Measurements from ENCODE around the gene SPRR4. TPM values are rescaled to one million over a fixed set of nuclear protein-coding genes. Genes with fewer than 3 reads are reported as not detected.

SPRR4 gene
- total and polyA plus RNA-seq, 10 of the 15 experiments (the other 5 are each of a cell fraction or from before 2014, with no cell fraction given) = not detected

GRCh38 chr1:152941037-152941711 lies 29.3 kb upstream of the SPRR4 start:
- no peaks in the 10 kb centered on the region for H3K4me1 ChIP-seq (ENCODE audit: control insufficient read depth, insufficient read depth, low read length)
- H3K9me3 ChIP-seq (replicated peaks; ENCODE audit: control insufficient read depth, insufficient read depth, low read length) = no peaks in the 10 kb centered on the region
- intact Hi-C loops (cut with micrococcal nuclease; ENCODE audit: unreplicated experiment) = no loop called here
- WGBS (ENCODE audit: insufficient coverage, insufficient replicate concordance, low lambda C conversion rate, missing lambda C conversion rate) = 19% methylated on average over 8 of the region's 8 CpGs
- H3K79me2 ChIP-seq (ENCODE audit: control insufficient read depth, insufficient read depth, low read length) = no peaks in the 10 kb centered on the region
- no peaks in the 10 kb centered on the region for H3K36me3 ChIP-seq (ENCODE audit: control insufficient read depth in 2 of 2, insufficient read depth in 2 of 2, low read length in 1 of 2)
- no peak overlapping the region for H3K4me2 ChIP-seq (ENCODE audit: control insufficient read depth, insufficient read depth)
- no peak overlapping the region for H3K4me3 ChIP-seq
- POLR2A ChIA-PET = no interaction called here
- SMC1A ChIA-PET (ENCODE audit: uncharacterized antibody, unreplicated experiment) = no interaction called here
- DNase-seq (ENCODE audit: low read depth, low spot score) = no peak
- H3K27ac ChIP-seq (ENCODE audit: control insufficient read depth, insufficient read depth) = no peak overlapping the region
- FAIRE-seq = no peak
- RAD21 ChIA-PET (ENCODE audit: unreplicated experiment) = no interaction called here
- CTCF ChIA-PET = no interaction called here
- TF ChIP-seq WRNIP1 (IDR thresholded peaks at IDR 0.05; ENCODE audit: borderline replicate concordance, low read depth, low read length) (no peak), HDAC6 (IDR thresholded peaks at IDR 0.05; ENCODE audit: unreplicated experiment) (no peak), PML (IDR thresholded peaks at IDR 0.05; ENCODE audit: low read length) (no peak), CTCF (IDR thresholded peaks at IDR 0.05 in 2 of 3, conservative IDR thresholded peaks at IDR 0.05 in 1 of 3; ENCODE audit: control insufficient read depth in 2 of 3, extremely low read depth in 1 of 3, insufficient read depth in 1 of 3, low read depth in 3 of 3, low read length in 3 of 3) (0 out of 6 replicates have a peak, but pooled peaks of 1 of the 3 experiments have one; percentile 4)
- ATAC-seq = no peak
- no peak overlapping the region for H2AFZ ChIP-seq (ENCODE audit: control insufficient read depth, low read depth, low read length)
- H3K27me3 ChIP-seq (replicated peaks in 1 of 2; ENCODE audit: control insufficient read depth in 2 of 2, insufficient read depth in 2 of 2, low read length in 1 of 2) = no peaks in the 10 kb centered on the region
- no peak overlapping the region for H3K9ac ChIP-seq (ENCODE audit: control insufficient read depth, insufficient read depth, low read length)
- no peaks in the 10 kb centered on the region for H4K20me1 ChIP-seq (ENCODE audit: control insufficient read depth, insufficient read depth)
- in situ Hi-C loops (cut with MboI) = no loop called here
- BruUV-seq (replicated peaks) = no TSS peak

GRCh38 chr1:152942161-152942560 lies 28.3 kb upstream of the SPRR4 start:
- no TSS peak for BruUV-seq (replicated peaks)
- POLR2A ChIA-PET = no interaction called here
- no peak overlapping the region for H3K9ac ChIP-seq (ENCODE audit: control insufficient read depth, insufficient read depth, low read length)

More at GRCh38 chr1:152942161-152942560, 28.3 kb upstream of the SPRR4 start:
- DNase-seq (ENCODE audit: low read depth, low spot score) = no peak
- Histone ChIP-seq H4K20me1 (ENCODE audit: control insufficient read depth, insufficient read depth) (no peaks in the 10 kb centered on the region), H2AFZ (ENCODE audit: control insufficient read depth, low read depth, low read length) (no peak overlapping the region), H3K27me3 (replicated peaks in 1 of 2; ENCODE audit: control insufficient read depth in 2 of 2, insufficient read depth in 2 of 2, low read length in 1 of 2) (no peaks in the 10 kb centered on the region; a peak in 1 of 4 replicates), H3K4me3 (no peak overlapping the region), H3K36me3 (ENCODE audit: control insufficient read depth in 2 of 2, insufficient read depth in 2 of 2, low read length in 1 of 2) (no peaks in the 10 kb centered on the region), H3K27ac (ENCODE audit: control insufficient read depth, insufficient read depth) (no peak overlapping the region), H3K79me2 (ENCODE audit: control insufficient read depth, insufficient read depth, low read length) (no peaks in the 10 kb centered on the region), H3K4me2 (ENCODE audit: control insufficient read depth, insufficient read depth) (no peak overlapping the region), H3K9me3 (replicated peaks; ENCODE audit: control insufficient read depth, insufficient read depth, low read length) (no peaks in the 10 kb centered on the region), H3K4me1 (ENCODE audit: control insufficient read depth, insufficient read depth, low read length) (no peaks in the 10 kb centered on the region)
- ChIA-PET CTCF (no interaction called here), SMC1A (ENCODE audit: uncharacterized antibody, unreplicated experiment) (no interaction called here), RAD21 (ENCODE audit: unreplicated experiment) (no interaction called here)
- FAIRE-seq = no peak
- 23% methylated on average over 2 of the region's 2 CpGs for WGBS (ENCODE audit: insufficient coverage, insufficient replicate concordance, low lambda C conversion rate, missing lambda C conversion rate)
- no peak for ATAC-seq
- TF ChIP-seq E2F4 (IDR thresholded peaks at IDR 0.05; ENCODE audit: low read depth, low read length) (no peak), PAX8 (IDR thresholded peaks at IDR 0.05) (no peak), BCLAF1 (IDR thresholded peaks at IDR 0.05) (no peak), SIX5 (IDR thresholded peaks at IDR 0.05; ENCODE audit: low read depth, low read length, severe bottlenecking) (no peak), CREB1 (IDR thresholded peaks at IDR 0.05; ENCODE audit: low read depth) (no peak), POLR2AphosphoS5 (IDR thresholded peaks at IDR 0.05; ENCODE audit: low read length) (no peak)
- intact Hi-C loops (cut with micrococcal nuclease; ENCODE audit: unreplicated experiment) (no loop called here), in situ Hi-C loops (cut with MboI) (no loop called here)

All from GM12878 (cell line).